ENCODE measurements around the gene LRIG1.

- TF ChIP-seq ATF7 (IDR thresholded peaks at IDR 0.05) (no peak), SUPT5H (IDR thresholded peaks at IDR 0.05) (no peak), SMAD1 (IDR thresholded peaks at IDR 0.05; ENCODE audit: low read depth, low read length, partially characterized antibody) (no peak), ZNF57 (CRISPR knock-in tag; IDR thresholded peaks at IDR 0.05) (no peak), SRF (CRISPR knock-in tag; IDR thresholded peaks at IDR 0.05) (no peak), HMGXB4 (CRISPR knock-in tag; IDR thresholded peaks at IDR 0.05) (no peak), MXI1 (IDR thresholded peaks at IDR 0.05; ENCODE audit: low read depth, low read length) (no peak), ZNF253 (CRISPR knock-in tag; conservative IDR thresholded peaks at IDR 0.05) (no peak), DDX20 (tag; IDR thresholded peaks at IDR 0.05; ENCODE audit: low read depth) (no peak), RBM25 (IDR thresholded peaks at IDR 0.05; ENCODE audit: low read depth, low read length, severe bottlenecking) (no peak), RNF219 (CRISPR knock-in tag; IDR thresholded peaks at IDR 0.05) (no peak), HNRNPLL (IDR thresholded peaks at IDR 0.05; ENCODE audit: low read depth, low read length, poor library complexity, severe bottlenecking) (no peak)
Observed at GRCh38 chr3:66425576-66426114, 75.2 kb downstream of the LRIG1 start.
